ENCODE data around the gene XXYLT1.

The XXYLT1 gene

DNA sequence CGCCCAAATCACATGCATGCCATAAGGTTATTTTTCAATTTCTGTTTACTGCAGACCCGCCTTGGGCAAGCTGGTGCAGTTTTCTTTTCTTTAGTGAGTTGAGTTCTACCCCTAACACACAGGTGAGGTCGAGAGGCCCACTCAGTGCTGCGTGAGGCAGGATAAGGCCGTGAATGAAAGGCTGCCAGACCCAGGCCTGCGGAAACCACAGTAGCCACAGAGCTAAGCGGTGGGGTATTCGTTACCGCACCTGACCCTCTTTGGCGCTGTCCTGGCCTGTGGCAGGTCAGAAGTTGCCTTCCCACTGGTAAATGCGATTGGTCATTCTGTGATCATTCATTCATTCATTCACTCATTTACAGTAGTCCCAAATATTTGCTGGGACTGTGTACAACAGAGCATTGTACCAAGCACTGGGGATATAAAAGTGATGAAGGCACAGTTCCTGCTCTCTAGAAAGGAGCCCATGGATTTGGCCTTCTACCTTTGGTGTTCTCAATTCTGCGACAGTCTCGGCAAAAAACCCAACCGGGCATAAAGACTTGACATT lies 144.8 kb downstream of the XXYLT1 start:
- no peak for DNase-seq

DNA sequence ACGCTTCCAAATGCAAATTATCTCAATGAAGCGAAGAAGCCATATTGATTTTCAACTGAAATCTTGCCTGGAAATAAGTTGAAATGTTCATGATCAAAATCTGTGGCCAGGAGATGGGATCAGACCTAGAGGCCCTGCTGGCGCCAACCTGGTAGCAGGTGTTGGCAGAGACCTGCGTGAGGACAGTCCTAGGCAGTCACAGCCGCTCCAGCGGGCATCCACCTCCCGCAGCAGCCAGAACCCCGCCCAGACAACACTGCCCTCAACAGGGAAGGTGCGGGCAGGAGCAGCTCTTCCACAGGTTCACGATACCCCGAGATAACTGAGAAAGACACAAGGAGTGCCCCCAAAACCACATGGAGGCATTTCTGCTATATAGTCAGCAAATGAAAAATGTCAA lies 145.3 kb downstream of the XXYLT1 start:
- no peak for DNase-seq

DNA sequence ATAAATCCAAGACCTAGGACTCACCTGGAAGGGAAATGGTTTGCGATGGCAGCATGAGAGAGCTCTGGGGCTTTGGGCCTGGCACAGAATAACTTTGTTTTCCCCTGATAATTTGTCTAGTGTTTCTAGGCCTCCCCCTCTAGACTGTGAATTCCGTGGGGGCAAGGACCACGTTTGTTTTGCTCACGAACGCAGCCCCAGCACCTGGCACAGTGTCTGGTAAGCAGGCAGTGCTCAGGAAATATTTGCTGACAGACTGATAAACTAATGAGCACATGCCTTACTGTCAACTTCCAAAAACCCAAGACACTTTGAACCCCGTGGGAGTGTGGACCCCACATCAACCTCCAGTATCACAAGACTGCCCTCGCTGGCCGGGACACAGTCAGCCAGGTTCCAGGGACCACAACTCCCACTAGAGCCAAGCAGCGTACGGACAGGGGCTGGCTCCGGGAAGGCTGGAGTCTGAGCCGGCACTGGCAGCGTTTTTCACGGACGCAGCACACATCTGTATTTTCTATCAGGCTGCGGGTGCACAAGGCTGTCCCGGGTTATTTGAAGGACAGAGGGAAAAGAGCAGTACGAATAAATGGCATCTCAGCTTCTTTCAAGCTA lies 146.5 kb downstream of the XXYLT1 start:
- DNase-seq = no peak

DNA sequence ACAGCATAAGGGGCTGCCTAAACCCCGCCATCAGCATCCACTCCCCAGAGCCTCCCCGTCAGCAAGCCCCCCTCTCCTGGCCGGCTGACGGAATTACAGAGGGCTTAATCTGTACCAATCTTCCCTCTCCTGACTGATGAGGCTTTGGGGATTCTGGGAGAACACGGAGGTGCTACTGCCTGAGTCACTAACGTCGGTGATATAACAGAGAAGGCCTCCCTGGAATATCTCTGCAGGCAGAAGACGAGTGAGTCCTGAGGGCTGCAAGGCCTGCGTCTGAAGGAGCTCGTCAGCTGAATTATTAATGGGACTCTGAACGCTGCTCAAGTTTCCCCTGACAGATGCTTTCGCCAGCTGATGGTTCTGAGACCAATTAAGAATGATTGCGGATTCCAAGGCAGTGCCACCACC lies 147.7 kb downstream of the XXYLT1 start:
- DNase-seq = no peak

DNA sequence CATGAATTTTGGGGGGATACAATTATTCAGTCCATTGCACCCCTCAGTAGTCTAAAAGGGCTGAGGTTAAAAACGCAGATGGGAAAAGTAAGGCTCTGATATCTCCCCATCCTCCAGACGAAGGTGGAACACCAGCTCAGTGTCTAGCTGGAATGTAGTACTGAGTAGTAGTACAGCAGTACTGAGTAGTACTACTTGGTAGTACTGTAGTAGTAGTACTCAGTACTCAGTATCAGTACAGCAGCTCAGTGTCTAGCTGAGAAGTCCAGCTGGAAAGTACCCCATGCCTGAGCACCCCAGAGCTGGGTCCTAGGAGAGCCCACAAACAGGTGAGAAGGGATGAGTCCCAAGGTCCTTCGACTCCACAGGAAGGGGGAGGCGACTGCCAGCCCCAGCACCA lies 148.7 kb downstream of the XXYLT1 start:
- no peak for DNase-seq

DNA sequence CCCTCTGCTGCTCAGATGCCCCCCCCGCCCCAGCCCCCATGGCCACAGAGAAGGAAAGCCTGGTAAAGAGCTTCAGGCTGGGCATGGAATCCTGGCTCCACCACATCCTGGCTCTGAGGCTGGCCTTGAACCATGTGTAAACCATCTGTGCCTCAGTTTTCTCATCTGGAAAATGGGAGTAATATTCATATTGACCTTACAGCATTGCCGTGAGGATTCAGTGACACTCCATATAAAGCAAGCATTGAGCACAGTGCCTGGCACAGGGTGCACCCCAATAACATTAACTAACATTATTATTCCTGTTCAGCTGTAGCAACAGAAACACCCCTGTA lies 150.7 kb downstream of the XXYLT1 start:
- DNase-seq = no peak

DNA sequence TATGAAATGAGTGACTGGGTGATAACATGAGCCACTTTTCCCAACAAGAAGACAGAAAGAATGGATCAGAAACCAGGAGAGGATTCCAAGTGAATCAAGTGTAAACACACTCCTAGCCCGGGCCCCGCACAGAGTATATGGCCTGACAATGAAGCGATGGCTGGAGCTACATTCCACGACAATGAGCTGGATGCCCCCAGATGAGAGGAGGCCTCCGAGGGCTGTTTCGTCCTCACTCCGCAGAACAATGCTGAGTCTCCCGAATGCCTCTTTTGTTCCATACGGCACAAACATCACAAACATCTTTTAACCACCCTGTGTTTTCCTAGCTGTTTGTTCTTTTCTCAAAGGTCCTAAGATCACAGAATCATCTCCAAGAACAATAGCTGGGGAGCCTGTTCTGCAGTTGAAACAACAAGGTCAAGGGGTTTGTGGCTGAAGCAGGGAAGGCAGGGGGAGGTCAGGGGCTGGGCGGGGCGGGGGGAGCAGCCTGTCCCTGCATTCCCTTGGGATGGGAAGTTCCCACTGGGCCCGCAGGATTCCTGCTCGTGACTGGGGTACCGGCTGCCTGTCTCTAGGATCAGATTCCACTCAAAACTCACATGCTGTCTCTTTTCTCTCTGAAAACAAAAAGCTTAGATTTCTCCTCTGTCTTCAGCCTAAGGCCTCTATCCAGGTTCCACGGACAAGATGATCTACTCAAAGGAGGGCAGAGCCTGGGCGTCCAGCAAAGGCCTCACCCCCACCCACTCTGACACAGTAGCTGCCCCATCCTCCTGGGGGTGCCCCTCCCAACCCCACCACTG lies 151.3 kb downstream of the XXYLT1 start:
- DNase-seq = no peak

DNA sequence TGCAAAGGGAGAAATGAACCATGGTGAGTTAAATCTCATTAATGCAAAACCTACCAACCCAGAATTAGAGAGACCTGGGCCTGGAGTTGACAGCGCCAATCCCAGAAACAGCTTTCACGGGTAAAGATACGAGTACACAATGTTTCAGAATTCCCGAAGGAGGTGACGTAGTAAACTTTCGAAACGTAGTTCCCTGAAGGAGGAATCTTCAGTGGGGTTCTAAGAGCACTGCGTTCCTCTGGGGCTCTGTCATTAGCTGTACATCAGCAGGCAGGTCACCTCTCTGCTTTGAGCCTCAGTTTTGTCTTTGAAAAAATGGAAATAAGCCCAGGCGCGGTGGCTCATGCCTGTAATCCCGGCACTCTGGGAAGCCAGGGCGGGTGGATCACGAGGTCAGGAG lies 152.3 kb downstream of the XXYLT1 start:
- DNase-seq = no peak

DNA sequence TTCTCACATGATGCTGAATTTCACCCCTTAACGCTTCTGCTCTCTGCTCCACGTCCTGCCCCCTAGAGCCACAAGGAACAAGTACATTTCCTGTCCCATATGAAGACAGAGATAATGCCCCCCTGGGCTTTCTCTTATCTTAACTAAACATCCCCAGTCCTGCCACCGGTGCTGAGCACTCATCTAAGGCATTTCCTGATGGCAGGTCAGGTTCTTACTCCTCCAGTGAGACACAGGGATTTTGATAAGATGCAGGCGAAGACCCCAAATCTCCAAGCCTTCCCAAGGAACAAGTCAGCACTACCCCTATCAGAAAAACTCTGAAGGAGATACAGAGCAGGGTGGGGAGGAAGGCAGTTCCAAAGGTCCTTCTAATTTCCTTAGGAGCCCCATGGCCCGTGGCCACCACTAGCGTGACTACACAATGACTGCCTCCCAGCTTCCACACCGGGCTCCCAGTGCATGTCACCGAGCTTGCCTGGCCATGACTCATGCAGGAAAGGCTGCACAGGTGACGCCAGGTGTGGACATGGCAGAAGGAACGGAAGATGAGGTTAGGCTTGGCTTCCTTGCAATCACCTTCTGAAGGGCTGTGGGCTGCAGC lies 152.9 kb downstream of the XXYLT1 start:
- no peak for DNase-seq

DNA sequence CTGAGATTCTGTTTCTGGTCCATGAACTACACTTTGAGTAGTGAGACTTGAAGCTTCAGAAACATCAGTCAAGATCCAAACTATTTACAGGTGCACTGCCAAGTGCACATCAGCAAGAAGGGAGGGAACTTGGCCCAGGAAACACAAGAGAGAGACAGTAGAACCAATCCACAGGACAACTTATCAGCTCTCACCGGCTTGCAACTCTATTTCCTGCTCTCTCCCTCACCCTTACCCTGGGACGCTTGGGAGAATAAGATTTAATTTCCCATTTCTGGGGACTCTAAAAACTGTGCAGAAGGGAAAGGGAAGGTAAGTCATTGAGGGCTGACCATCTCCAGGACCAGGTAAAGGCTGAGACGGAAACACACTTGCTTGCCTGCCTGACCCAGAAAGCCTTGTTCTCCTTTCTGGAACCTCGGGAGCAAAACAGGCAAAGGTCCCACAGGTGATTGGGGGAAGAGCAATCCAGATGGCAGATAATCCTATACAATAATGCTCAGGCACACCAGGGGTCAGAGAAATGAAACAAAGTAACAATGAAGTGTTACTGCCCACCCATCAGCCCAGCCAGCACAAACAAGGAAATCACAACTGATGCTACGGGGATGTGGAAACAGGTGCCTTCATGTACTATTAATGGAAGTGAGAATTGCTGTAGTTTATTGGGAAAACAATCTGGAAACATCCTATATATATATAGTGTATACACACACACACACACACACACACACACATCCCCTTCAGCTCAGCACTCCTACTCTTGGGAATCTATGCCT lies 154.4 kb downstream of the XXYLT1 start:
- no peak for DNase-seq

DNA sequence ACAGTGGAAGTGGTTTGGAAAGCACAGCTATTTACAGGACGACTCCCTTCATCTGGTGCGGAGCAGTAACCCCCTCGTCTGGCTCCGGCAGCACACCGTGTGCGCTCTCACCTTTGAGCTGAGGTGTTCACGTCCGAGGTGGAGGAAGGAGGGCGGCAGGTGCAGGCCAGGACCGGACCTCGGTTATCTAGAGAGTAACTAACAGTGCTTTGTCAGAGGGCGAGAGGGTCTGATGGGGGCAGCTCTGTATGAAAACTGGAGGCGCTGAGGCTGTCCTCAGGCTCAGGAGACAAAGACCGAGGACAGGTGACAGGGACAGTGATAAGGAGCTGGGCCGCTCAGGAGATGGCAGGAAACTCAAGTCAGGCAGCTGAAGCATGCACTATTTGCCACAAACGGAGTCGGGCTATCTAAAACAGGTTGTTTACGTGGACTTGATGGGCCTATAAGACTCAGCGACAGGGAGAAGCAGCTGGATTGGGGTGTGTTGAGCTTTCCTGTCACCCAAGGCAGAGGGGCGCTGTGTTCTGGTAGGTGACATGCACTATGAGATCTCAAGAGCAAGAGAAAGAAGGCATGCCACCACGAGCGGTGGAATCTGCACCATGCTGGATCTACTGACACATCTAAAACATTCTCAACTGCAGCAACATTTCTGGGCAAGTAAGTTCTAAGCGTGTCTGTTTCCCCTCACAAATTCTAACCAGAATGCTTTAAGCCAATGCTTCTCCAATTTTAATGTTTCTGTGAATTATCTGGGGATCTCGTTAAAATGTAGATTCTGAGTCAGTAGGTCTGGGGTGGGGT lies 155.2 kb downstream of the XXYLT1 start:
- DNase-seq = no peak

DNA sequence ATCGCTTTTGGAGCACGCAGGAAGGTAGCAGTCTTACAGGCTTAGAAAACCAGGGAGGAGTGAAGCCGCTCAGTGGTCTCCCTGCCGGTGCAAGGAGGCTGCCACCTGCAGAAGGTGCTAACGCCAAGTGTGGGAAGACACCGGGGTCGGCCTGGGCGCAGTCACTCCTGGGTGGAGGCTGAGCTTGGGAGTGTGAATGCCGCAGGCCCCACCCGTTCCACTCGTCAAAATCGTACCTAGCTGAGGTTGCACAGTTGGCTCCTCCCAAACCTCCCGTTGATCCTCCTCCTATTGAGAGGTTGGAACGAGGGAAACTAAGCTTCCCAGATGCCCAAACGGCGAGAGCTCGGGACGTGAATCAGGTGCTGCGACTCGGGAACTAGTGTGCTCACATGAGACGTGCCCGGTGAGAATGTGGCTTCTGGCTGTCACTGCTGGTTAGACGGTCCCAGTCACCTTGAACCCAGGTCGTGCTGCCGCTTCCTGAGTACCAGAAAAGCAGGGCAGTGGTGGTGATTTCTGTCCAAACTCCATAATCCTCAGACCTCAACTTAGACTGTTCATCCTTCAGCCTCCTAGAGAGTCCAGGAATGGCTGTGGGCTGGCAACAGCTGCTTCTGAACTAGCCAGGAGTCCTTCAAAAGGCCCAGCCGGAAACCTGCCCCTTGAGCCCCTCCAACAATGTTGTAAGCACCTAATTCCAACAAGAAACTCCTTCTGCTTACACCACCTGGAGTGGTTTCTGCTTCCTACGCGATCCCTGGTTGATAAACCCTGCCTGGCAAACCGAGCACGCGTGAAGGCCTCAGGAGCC lies 156.0 kb downstream of the XXYLT1 start:
- no peak for DNase-seq

DNA sequence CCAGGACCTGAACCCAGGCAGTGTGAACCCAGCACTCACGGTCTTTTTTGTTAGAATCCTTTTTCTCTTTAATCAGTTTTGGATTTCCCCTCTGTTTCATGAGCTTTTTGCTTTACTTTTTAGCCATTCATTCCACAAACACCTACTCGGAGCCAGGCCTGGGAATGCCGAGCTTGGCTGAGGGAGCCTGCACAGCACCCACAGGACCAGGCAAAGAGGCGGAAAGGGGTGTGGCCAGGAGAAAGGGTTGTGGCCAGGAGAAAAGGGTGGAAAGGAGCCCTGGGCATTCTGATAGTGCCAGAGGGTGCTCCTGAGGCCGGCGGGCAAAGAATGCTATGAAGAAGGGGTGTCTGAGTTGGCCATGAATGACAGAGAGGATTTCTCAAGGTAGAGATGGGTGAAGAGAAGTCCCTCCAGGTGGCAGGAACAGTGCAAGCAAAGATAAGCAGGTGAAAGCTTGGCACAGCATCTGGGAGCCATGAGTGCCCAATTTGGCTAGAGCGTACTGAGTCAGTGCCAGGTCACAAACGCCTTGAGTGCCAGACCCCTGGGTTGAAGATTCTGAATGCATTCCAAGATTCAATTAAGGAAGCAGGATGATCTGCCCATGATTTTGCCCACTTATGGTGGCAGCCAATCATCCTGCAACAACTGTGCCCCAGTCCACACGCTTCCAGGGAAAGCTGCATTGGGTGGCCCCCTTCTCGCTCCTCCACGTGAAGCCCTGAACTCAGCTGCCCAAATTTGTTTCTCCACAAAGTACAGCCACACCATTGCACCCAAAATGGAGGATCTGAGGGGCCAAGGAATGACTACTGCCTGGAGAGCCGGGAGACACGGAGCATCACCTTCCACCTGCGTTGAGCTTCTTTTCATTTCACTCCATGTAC lies 157.2 kb downstream of the XXYLT1 start:
- DNase-seq = no peak

DNA sequence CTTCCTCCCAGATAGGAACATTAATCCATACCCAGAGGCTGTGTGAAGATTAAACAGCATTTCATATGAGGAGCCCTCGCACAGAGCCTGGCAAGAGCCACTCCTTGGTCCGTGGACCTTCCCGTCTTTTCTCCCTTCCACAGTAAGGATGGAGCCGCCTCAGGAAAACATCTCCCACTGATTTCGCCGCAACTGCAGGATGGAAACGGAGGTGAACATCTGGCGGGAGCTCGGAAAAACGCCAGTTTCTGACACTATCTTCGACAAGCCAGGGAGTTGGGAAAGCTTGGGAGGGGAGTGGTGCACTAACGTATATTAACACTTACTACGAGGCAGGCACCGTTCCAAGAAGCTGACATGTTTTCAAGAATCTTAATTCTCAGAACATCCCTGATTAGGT lies 157.9 kb downstream of the XXYLT1 start:
- no peak for DNase-seq

DNA sequence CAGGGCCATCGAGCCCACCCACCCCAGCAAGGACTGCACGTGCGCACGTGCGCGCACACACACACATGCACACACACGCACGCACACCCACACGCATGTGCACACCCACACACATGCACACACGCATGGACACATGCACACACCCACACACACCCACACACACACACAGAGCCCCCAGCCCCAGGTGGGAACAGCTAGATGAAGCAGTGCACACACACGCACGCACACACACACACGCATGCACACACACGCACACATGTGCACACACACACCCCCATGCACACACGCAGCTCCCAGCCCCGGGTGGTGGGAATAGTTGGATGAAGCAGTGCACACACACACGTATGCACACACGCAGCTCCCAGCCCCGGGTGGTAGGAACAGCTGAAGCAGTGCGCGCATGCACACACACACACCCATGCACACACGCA lies 158.6 kb downstream of the XXYLT1 start:
- DNase-seq = no peak

DNA sequence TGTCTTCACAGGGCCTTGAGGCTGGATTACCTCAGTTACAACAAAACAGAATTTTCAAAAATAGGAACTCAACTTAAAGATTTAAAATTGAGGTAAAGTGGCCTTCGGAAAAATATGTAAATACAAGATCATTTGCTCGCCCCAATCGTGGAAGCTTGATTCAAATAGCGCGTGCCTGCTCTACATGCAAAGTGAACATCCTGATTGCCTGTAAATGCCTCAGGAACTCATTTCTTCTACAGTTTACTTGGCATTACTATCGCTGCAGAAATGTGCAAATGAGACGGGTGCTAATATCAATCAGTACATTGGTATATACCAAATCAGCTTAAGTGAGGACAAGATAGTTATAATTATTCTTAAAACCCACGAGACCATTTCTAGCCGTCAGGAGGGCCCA lies 159.2 kb downstream of the XXYLT1 start:
- no peak for DNase-seq

DNA sequence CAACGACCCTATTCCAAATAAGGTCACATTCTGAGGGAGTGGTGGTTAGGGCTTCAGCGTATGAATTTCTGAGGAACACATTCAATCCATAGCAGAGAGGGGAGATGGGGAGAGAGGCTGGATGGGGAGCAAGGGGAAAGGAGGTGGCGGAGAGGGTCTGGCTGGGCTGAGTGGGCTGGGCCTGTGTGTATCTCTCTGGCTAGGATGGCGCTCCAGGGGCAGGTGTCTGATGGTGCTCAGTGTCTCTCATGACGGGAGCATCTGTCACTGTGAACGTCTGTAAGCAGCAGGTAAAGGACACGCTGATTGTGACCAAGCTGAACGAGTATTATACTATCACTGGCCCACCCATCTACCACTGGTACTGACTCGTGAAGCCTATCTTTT lies 159.6 kb downstream of the XXYLT1 start:
- DNase-seq = no peak

DNA sequence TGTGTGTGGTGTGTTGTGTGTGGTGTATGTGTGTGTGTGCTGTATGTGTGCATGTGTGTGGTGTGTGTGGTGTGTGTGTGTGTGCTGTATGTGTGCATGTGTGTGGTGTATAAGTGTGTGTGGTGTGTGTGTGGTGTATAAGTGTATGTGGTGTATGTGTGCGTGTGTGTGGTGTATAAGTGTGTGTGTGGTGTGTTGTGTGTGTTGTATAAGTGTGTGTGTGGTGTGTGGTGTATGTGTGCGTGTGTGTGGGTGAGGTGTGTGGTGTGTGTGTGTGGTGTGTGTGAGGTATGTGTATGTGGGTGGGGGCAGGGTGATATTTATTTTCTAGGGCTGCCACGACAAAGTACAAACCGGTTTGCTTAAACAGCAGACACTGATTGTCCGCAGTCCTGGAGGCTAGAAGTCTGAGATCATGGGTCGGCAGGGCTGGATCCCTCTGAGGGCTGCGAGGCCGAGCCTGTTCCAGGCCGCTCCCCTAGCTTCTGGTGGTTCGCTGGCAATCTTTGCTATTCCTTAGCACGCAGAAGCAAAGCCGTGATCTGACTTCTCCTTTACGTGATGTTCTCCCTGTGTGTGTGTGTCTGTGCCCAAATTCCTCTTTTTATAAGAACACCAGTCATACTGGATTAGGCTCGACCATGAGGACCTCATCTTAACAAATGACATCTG lies 160.2 kb downstream of the XXYLT1 start:
- DNase-seq = no peak

DNA sequence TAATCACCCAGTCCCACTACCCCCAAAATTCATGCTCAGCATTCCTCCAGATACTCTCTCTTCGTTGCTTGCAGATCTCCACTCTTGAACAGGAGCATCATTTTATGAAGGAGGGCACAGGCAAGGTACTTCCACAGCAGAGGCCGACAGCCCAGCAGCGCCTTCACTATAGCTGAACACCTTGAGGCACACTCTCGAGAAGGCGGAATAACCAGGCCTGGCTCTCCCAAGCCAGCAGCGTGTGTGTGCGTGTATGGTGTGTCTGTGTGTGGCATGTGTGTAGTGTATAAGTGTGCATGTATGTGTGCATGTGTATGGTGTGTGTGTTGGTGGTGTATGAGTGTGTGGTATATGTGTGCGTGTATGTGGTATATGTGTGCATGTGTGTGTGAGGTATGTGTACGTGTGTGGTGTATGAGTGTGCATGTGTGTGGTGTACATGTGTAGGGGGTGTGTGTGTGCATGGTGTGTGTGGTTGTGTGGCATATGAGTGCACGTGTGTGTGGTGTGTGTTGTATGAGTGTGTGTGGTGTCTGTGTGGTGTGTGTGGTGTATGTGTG lies 161.8 kb downstream of the XXYLT1 start:
- DNase-seq = no peak

DNA sequence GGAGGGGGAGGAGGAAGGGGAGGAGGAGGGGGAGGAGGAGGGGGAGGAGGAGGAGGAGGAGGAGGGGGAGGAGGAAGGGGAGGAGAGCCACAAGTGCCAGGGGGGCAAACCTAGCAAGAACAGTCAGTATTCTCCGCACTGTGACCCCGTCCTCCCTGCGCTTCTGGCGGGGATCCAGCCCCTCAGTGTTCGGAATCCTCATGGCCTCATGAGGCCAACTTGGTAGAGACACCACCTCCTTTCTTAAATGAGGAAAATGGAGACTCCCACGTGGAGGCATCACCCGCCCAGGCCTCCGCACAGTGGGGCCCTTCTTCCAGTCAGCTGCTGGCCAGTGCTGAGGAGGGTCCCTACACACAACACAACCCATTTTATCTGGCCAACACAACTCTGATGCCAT lies 163.4 kb downstream of the XXYLT1 start:
- DNase-seq = no peak
